TTC549 (cell line): ENCODE data around the gene TEX44.

Experiments
- FAIRE-seq: peaks from 2 replicates; lab custom pipeline; 2012; peaks lifted over from hg19 to GRCh38; lab: Jason Lieb, UNC

Gene TEX44

DNA sequence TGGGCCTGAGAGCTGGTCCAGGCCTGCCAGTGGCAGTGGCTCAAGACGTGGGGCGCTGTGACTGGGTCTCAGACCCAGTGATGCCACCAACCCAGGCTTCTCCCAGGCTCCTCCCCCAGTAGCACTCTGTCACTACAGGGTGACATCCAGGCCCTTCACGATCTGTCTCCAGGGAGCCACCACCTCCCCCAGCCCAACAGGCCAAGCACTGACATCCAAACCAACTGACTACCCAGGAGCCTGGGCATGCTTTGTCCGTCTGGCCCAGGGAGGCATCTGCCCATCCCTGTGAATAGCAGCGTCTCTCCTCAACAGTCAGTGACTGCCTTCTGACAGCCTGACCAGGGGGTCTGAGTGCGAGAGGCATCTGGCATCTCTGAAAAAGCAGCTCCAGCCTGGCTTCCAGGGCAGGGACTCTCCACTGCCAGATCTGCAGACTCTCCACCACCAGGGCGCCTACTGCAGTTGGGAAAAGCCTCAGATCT is 13.0 kb downstream of the TEX44 start:
- FAIRE-seq = no peak

DNA sequence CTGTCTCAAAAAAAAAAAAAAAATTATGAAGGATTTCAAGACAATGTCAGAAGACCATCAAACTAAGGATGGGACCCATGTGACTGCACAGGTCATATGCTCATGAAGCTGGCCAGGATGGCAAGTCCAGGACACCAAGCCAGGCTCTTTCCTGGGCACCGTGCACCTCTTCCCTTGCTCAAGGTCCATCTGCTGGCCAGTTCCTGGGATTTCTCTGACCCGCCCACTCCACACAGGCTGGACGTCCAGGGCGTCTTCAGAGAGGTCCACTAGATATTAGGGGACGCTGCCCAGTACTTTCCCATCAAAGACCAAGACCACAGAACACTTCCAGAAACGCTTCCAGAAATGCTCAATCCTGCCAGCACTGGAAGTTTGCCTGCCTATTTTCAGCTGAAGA is 14.3 kb downstream of the TEX44 start:
- FAIRE-seq = no peak

DNA sequence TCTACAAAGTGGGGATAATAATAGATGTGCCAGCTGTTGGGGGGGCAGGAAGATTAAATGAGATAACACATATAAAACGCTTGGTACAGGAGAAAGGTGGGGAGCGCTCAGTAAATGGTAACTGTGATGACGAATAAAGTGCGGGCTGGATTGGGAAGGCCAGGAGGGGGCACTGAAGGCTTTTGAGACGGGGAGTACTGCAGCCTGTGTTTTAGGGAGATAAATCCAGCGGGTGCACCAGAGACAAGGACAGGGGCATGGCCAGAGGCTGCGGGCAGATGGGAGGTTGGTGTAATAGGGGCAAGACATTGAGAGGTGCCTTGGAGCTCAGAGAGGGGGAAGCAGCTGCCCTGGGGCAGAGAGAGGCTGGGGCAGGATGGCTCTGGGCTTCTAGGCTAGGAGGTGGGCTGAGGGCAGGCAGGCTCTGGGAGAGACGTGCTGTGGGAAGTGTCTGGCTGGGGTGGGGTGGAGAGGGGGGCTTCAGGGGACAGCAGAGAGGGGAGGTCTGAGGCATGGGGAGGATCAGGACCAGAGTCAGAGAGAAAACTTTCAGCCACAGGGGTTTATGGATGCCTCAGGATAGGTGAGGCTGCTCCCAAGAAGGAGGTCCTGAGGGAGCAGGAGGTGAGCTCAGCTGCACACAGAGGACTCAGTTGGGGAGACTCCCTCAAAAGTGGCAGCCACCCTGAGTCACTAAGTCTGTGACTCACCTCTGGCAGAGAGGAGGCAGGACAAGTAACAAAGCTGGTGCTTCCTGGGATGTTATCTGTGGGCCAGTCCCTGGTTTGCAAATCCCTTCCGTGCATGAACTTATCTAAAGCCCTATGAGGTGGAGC is 18.8 kb downstream of the TEX44 start:
- FAIRE-seq = no peak

DNA sequence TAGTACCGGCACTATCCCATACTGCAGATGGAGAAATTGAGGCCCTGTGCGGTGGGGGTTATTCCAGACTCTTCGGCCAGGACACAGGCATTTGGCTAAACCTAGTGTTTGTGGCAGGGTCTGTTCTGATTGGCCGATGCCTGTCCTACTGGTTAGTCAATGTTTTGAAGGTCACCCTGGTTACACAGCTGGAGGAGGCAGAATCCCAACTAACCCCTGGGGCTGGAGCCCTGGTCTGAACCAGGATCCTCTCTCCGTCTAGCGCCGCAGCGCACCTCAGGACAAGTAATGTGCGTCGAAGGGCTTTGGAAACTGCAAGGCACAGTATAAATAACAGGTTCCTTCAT is 19.4 kb downstream of the TEX44 start:
- no peak for FAIRE-seq

DNA sequence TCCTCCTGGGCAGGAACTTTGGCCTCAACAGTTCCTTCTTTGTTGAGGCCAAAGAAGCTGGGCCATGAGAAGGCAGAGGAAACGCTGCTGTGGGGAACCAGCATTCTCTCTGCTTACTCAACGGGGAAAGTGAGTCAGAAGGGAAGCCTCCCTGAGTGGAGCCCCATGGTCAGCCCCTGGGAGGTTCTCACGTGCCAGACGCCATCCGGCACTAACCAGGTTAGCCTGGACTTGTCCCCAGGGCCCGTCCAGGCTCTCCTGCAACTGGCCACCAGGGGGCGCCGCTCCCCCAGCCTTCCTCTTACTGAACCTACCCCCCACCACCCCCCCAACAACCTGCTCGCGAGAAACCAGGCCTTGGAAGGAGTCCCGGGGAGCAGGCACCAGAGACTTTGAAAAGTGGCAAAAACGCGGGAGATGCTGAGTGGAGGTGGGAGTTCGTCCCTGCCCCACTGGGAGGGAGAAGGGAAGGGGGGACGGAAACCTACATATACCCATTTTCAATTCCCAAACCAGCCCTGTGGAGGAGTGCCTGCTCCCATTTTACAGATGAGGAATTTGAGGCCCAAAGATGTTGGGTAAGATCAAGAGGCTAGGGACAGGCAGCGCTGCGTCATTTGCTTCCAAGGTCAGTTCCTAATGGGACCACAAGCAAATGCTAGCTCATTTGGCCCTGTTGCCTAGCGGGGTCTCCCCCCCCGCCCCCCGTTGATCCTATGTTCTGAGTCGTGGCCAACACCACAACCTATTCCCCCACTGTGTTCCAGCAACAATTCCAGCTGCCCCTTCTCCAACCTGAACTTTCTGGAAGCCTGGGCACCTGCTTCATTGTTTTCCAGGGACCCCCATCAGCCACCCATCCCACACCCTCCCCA is 20.0 kb downstream of the TEX44 start:
- no peak for FAIRE-seq

DNA sequence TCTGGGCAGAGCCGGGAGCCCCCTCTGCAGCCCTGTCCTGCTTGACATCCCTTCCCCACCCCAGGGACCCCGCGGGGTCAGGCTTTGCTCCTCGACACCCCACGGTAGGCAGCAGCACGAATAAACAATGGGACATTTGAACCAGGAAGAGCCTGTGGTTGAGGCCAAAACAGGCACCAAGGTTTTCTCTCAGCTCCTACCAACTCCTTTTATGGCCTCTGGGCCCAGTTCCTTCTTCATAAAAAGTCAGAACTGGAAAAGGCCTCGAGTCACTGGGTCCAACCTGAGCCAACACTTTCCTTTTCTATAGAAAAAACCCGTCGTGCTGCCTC is 20.6 kb downstream of the TEX44 start:
- FAIRE-seq = no peak

DNA sequence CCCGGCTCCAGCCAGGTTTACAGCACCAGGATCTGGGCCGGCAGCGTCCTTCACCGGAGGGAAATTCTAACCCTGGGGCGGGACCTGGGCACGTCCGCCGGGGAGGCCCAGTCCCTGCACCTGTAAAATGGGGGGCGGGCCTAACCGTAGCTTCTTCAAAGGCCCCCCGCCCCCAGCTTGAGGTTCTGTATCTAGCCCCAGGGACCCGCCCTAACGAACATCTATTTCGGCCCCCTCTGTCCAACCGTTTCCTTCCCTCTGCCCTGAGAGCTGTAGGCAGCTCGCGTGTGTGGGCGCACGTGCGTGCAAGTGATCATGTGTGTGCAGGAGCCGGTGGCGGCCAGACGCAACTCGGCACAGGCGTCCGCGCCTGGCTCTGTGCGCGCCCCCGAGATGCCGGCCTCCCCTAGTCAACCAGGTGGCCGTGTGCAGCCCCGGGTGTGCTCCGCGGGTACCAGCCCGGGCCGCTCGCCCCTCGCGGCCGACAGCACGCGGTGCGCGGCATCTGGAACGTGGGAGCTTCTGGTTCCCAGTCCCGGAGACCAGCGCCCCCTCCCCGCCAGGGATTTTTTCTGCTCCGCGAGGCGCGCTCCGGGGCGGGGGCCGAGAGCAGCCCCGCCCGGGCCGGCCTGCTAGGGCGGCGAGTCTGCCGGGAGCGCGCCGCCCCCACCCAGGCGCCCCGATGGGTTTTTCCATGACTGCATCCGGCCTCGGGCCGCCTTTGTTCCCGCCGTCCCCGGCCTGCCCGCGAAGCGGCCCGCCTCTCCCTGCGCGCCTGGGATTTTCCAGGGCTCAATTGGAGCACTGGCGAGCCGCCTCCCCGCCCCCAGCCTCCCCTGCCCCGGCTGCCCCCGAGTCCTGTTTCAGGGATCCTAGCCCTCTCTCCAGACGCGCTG is 21.2 kb downstream of the TEX44 start:
- FAIRE-seq = no peak

DNA sequence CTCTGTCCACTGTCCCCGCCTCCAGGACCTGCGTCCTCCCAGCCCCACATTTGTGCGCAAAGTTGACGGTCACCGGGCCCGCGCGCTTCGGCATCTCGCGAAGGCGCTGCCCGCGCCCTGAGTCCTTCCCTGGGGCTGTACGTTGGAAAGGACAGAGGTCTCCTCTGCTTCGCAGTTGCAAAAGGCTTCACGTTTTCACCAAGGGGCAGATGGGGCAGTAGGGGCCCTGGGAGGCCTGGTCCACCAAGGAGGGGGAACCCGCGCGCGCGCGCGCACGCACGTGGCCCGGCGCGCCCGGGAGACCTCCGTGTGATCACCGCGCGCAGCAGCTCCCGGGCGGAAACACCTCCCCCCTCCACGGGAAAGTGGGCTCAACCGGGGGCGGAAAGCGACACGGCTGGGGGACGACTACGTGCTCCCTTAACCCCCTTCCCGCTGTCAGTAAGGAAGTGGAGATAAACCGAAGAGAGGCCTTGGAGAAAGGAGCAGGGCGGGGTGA is 21.9 kb downstream of the TEX44 start:
- no peak for FAIRE-seq

DNA sequence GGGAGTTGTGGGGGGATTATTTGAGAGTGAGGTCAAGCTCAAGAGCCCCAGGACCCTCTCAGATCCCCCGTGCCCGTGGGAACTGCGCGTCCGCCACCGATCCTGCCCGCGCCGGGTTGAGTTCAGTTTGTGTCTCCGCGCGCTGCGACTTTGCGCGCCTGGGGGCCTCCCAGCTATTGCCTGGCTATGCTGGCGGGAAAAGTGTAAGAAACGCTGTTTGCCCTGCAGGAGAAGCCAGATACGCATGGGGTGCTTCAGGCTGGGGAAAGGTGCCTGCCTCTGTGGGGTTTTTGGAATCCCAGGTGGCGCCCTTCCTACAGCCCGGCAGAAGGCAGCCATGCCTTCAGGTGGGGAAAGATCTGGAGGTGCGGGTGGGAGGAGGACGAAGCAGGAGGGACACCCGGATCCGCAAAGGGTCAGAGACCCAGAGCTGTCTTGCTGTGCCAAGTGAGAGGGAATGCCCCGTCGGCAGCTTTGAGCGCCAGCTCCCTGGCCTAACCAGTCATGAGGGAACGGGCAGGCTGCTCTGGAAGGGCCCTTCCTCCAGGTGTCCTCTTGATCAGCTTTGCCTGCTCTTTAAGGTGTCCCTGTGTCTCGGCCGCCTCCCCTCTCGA is 22.5 kb downstream of the TEX44 start:
- FAIRE-seq = no peak

DNA sequence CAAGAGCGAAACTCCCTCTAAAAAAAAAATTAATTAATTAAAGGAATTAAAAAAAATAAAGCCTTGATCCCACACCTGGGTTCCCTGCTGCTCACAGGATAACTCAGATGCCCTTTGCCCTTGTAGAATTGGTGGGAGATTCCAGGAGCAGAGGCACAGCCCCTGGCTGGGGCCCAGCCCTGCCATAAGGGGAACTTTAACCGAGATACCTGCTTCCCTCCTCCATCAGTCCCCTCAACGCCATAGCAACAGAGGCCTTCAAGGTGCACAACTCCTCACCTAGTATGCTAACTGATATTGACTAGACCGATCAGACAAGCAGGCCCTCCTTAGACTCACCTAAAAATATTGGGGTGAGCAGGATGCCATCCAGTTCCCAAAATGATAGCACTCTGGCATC is 23.6 kb downstream of the TEX44 start:
- FAIRE-seq = no peak

DNA sequence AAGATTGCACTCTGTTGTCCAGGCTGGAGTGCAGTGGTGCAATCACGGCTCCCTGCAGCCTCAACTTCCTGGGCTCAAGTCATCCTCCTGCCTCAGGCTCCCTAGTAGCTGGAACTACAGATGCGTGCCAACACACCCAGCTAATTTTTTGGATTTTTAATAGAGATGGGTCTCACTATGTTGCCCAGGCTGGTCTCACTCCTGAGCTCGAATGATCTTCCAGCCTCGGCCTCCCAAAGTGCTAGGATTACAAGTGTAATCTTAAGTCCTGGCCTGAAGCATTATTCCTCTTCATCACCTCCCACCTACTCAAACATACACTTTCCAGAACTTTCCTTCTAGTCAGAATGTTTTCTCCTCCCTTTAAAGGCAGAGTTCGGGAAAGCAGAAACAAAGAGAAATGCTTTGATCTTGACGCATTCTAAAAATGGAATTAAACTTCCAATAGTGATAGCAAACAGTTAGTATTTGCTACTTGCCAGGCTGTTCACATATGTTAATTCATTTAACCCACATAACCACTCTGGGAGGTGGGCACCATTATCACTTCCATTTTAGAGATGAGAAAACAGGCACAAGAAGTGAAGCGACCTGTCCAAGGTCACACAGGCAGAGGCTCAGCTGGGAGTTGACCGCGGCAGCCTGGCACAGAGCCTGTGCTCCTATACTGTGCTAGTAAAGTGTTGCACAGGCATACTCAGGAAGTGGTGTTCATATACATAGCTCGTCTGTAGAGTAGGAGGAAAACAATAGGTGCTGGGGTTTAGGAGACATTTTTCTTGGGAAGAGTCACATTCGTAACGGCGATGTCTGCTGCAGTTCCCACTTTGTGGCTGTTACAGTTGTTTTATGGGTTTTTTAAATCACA is 24.6 kb downstream of the TEX44 start:
- no peak for FAIRE-seq

DNA sequence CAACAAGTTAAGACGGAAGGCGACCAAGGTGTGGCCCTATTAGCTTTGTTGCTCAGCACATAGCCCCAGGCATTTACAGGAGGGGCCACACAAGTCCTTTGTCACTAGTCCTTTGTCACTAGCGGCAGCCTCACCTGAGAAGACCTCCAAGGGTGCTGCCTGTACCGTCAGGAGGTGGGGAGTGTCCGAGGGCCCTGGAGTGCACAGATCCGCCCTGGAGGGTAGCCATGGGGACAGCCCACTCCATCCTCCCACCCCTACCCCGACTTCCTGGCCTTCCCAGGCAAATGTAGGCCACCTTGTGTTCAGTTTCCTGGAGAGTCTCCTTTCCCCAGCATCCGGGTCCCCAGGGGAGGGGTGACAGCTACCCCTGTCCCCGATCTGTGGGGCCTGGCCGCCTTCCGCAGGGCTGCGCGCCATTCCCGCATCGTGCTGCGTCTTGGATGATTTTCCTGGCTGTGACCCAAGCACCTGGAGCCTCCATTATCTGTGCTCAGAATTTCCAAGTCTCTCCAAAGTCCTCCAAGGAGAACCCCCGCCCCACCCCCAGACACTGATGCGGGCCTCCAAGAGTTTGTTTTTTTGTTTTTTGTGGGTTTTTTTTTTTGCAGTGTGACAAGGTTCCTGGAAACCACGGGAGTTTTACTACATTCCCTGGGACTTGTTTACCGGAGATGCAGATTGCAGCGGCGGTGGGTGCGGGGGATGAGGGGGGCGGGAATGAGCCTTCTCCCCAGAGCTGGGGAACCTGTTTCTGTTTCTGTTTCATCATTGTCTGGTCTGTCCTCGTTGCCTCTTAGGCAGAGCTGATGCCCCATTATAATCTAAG is 28.6 kb downstream of the TEX44 start:
- no peak for FAIRE-seq

DNA sequence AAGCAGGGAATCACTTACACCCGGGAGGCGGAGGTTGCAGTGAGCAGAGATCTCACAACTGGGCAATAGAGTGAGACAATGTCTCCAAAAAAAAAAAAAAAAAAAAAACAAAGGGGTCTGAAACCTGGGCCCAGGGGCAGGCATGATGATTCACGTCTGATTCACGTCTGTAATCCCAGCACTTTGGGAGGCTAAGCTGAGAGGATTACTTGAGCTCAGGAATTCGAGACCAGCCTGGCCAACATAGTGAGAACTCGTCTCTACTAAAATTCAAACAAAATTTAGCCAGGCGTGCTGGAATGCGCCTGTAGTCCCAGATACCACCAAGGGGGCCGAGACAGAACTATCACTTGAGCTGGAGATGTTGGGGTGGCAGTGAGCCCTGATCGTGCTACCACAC is 30.3 kb downstream of the TEX44 start:
- no peak for FAIRE-seq

DNA sequence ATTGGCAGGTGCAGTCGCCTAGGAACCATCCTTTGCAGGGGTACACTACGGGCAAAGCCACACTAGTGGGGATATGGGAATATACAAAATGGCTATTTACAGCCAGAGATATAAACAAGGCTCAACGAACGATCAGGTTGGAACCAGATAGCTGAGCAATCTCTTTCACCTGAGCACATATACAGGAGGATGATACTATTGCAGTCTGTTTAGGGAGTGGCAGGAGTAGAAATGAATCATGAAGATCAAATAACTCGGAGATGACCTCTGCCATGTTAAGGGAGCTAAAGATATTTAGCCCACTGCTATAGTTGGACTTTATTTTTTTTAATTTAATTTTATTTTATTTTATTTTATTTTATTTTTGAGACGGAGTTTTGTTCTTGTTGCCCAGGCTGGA is 33.8 kb downstream of the TEX44 start:
- no peak for FAIRE-seq

DNA sequence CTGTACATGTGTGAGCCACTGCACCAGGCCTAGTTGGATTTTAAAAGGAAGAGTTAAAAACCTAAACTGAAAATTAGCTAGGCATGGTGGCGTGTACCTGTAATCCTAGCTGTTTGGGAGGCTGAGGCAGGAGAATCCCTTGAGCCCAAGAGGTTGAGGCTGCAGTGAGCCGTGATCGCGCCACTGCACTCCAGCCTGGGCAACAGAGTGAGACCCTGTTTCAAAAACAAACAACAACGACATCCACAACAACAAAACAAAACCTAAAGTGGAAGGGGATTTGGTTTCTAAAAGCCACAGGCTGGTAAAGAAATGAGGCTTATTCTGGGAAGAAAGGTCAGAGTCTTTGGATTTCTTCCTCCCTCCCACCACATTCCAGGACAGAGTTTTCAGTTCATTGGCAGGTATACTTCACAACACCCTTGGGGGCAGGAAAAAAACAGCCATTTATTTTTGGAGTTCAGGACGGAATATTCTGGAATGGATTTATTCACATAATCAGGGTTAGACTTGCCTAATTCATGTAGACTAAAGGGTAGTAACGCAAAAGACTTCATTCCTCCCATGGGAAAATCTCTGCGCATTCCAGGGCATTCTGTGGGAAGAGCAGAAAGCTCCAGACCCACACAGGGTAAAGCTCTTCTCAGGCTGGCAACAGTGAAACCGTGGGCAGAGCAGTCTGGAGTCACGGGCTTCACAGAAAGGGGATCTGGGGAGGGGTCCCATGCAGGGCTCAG is 34.9 kb downstream of the TEX44 start:
- FAIRE-seq = no peak

DNA sequence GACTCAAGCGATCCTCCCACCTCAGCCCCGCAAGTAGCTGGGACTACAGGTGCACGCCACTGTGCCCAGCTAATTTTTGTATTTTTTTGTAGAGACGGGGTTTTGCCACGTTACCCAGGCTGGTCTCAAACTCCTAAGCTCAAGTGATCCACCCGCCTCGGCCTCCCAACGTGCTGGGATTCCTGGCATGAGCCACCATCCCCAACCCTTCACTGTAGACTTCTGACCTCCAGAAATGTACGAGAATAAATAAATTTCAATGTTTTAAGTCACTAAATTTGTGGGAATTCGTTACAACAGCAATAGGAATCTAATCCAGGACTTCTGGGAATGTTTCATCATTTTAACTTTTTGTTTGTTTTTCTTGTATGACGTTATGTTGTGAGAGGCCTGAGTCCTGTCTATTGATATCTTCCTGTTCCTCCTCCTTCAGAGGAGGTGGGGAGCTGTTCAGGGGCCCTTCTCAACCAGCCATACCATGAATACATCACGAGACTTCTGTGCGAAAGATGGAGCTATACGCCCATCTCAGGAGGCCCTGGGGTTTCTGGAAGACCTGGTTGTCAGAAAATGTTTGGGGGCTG is 40.0 kb downstream of the TEX44 start:
- no peak for FAIRE-seq

DNA sequence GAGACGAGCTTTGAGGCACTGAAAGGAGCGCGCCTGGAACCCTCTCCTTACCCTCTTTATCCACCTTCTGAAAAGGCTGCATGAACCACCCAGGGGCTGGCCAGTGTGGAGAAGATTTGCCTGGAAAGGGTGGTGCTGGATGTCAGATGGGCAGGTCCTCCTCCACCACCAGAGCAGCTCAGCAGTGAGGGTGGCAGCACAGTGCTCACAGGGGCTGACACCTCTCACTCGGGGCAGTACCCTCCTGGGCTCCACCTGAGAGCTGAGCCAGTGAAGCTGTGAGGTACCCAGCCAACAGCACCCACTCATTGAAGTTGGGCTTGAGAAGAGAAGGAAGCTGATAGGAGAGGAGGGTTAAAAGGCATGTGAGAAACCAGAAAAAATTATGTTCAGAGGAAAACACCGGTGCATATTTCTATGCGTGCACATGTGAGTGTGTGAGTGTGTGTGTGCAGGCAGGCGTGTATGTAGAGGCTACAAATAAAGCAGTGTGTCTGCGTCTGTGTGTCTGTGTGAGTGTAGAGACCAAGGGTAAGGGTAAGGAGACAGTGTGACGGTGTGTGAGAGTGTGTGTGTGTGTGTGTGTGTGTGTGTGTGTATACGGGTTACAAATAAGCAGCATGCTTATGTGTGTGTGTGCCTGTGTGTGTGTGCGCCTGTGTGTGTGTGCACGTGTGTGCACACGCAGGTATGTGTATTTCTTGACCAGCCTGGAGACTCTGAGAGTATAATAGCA is 40.7 kb downstream of the TEX44 start:
- no peak for FAIRE-seq

DNA sequence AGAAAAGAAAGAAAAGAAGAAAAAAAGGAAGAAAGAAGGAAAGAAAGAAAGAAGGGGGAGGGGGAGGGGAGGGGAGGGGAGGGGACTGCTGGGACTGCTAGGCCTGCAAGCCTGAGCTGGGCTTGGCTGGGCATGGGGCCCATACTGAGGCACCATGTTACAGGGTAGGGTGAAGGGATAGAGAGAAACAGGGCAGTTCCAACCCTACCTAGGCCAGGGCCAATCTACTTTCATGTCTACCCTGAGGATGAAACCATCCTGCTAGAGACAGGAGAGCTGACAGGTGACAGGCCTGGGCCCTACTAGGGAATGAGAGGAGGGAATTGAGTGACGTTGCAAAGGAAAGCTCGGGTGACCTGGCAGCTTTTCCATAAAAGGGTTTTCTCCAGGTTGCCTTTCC is 41.7 kb downstream of the TEX44 start:
- FAIRE-seq = no peak
